Fibroblast of pulmonary artery (primary cell): Measurements from ENCODE around the gene GRM2.

Source experiments
- DNase-seq: peaks from one replicate; pipeline ENCODE4 v3.0.0-alpha.2; 2010; ENCODE audit warnings: low read depth
- H3K4me3 ChIP-seq: replicated peaks from 2 replicates; pipeline ENCODE4 v1.5.1; 2011; ENCODE audit warnings: low read depth, mild to moderate bottlenecking, control low read depth, low read length, moderate library complexity
- TF ChIP-seq, protein P1 (sequence below): IDR thresholded peaks from 2 replicates; pipeline ENCODE4 v1.5.1; 2011; ENCODE audit warnings: mild to moderate bottlenecking, control low read depth, low read length, inconsistent platforms; ENCODE audit errors: missing control alignments

The GRM2 gene

DNA sequence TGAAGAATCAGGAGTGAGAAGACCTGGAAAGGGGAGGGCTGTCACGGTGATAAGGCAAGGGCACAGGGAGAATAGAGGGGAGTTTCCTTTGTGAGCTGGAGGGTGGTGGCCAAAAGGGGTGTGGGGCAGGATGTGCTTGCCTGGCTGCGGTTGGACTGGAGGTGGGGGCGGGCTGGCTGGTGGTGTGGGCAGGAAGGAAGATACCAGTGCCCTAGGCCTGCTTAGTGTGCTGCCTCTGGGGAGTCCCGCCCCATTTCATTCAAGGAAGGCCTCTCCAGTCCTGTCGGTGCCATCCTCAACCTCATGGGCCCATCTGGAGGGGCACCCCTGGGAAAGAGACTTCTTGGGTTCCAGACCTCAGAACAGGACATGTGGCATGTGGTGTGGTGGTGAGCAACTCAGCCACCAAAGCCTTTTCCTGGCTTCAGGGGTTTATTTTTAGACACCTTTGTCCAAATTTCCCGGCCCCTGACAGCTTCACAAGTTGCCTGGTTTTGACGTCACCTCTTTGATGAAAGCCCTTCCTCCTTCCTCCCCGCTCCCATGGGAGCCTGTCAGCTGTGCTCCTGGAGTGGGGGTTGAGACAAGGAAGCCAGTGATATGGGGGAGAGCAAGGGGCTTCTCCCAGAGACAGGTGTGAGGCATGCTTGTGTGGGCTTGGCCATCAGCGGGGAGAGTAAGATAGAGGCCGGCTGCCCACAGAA is 20.2 kb upstream of the GRM2 start:
- DNase-seq, result peak; percentile 69
- H3K4me3 ChIP-seq, result no peak overlapping the region
- TF ChIP-seq, protein P1, sequence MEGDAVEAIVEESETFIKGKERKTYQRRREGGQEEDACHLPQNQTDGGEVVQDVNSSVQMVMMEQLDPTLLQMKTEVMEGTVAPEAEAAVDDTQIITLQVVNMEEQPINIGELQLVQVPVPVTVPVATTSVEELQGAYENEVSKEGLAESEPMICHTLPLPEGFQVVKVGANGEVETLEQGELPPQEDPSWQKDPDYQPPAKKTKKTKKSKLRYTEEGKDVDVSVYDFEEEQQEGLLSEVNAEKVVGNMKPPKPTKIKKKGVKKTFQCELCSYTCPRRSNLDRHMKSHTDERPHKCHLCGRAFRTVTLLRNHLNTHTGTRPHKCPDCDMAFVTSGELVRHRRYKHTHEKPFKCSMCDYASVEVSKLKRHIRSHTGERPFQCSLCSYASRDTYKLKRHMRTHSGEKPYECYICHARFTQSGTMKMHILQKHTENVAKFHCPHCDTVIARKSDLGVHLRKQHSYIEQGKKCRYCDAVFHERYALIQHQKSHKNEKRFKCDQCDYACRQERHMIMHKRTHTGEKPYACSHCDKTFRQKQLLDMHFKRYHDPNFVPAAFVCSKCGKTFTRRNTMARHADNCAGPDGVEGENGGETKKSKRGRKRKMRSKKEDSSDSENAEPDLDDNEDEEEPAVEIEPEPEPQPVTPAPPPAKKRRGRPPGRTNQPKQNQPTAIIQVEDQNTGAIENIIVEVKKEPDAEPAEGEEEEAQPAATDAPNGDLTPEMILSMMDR, result no peak

DNA sequence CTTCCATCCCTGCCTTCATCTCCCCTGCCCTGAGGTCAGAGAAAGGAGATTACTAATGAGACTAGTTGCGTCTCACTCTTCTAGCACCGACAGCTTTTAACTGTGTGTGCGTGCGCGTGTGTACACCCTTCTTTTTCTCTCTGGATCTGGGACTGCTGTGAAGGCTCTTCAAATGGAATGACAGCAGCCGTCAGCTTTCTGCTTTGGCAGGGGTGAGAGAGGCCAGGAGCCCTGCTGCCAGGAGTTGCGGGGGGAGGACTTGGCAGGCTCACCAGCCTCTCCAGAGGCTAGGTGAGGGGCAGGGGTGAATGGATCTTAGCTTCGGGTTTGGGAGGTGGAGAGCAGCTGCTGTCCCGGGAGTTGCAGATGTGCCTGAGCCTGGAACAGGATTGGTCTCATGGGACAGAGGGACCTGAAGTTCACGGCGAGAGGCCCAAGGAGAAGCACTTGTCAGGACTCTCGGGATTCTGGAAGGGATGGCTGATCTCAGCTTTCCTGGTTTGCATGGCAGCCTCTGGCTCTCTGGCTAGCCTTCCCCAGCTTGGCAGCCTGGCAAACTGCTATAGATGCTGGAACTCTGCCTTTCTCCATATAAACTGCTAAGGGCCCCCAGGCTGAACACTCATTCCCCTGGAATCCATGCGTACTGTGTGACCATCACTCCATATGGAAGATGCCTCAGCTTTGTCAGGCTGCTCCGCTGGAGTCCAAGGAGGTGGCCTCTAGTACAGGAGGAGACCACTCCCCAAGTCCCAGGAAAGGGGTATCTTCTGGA is 19.2 kb upstream of the GRM2 start:
- TF ChIP-seq, protein P1, result no peak
- DNase-seq, result peak; percentile 16
- H3K4me3 ChIP-seq, result no peak overlapping the region

- H3K4me3 ChIP-seq, result no peak overlapping the region
- TF ChIP-seq, protein P1, result no peak
- no peak for DNase-seq
Observed at GRCh38 chr3:51688206-51688600, 18.7 kb upstream of the GRM2 start.

GRCh38 chr3:51691021-51691420 is 15.8 kb upstream of the GRM2 start:
- no peak overlapping the region for H3K4me3 ChIP-seq
- DNase-seq, result no peak
- TF ChIP-seq, protein P1, result no peak

GRCh38 chr3:51691949-51692348 is 14.9 kb upstream of the GRM2 start:
- TF ChIP-seq, protein P1, result no peak
- DNase-seq, result no peak
- no peak overlapping the region for H3K4me3 ChIP-seq

DNA sequence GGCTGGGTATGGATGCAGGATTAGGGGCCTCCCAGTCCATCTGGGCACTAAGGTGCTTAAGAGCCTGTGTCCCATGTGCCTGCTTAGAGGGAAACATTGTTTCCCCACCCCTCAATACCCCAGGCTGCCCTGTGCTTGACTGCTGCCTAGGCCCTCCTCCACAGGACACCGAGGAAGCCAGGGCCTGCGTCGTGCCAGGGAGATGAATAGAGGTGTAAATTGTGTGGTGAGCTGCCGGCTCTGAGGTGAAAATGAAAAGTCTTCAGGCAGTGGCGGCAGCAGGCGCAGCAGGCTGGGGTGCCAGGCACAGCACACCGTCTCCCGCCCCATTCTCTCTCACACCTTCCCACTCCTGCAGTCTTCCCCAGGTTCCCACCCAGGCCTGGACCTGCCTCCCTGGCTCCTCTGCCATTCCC is 13.9 kb upstream of the GRM2 start:
- no peak for DNase-seq
- TF ChIP-seq, protein P1, result no peak
- no peak overlapping the region for H3K4me3 ChIP-seq
